Occipital lobe (tissue), 2 donors: ENCODE data around the gene CPEB1. TPM values are rescaled to one million over a fixed set of nuclear protein-coding genes. Genes with fewer than 3 reads are reported as not detected.
"Not testable (repeated sequence)": the region's sequence is repeated elsewhere in the genome, so short reads cannot be mapped to it uniquely, and the experiment has no call there.

Experiments used
- DNase-seq: peaks from one replicate; lab custom pipeline; 2025; lab: John Stamatoyannopoulos, UW
- total RNA-seq: library from RNA; depleted of rRNA; stranded (reverse); fragments of >200 nt; gene quantifications from one replicate; pipeline ENCODE4 v1.2.3, GENCODE V29; 2014

CPEB1 gene
- total RNA-seq, 1 donor from 2014 or later, result 2.8 TPM

DNA sequence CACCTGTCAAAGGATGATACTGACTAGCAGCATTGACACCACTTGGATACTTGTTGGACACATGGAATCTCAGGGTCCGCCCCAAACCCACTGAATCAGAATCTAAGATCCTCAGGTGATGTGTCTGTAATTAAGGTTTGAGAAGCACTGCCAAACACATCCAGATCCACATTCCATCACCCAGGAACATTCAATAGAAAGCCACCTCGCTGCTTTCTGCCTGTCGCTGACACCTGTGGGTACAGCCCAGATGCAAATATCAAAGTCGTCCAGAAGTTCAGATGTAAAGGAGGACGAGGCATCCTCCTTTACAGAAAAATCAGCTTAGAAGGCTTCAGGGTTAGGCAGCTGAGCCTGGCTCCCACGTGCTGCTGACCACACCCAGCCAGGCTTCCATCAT is 101.7 kb downstream of the CPEB1 start:
- no peak for DNase-seq

DNA sequence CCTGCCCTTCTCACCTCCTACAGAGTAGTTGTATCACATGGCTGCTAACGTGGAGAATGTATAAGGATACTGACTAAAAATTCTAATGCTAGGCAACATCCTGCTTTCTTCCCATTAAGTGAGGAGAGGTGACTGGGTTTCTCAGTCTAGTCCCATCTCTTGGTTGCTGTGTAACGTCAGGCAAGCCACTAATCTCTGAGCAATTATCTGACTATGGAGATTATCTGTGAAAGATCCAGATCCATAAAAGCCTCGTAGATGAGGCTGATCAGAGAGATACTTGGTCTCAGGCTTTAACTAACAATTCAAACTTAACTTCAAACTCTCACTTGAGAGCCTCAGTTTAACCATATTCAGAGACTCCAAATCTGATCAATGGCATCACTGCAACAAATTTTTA is 102.2 kb downstream of the CPEB1 start:
- no peak for DNase-seq

DNA sequence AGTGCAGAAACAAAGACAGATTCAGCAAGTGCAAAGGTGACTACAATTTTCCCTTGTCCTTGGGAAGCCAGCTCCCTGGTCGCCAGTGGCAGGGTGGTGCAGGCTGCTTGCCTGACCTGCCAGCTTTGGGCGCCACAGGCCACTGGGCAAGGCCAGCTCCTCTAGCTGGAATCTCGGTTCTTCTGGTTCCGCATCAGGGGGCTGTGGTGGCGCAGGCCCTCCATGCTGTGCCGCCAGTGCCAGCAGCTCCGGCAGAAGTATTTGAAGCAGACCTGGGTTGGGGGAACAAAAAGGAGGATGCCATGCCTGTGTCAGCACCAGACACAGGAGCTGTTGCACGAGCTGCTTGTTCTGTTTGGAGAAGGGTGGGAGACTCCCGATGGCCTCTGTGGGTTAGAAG is 102.7 kb downstream of the CPEB1 start:
- DNase-seq, result no peak

DNA sequence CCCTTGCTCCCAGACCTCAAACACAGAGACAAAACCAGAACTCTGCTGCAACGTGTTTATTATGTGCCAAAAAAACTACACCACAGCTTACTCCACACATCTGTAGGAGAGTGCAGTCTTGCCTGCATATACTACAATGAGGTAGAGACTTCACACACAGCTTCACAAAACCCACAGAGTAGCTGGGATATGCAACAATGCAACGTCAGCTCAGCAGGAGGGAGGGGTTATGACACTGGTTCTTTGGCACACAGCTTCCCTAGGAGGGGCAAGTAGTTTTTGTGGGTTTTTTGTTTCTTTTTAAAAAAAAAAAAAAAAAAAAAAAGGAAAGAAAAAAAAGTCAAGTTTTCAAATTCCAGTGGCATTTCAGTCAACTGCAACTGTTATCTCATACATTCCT is 104.0 kb downstream of the CPEB1 start:
- no peak for DNase-seq

DNA sequence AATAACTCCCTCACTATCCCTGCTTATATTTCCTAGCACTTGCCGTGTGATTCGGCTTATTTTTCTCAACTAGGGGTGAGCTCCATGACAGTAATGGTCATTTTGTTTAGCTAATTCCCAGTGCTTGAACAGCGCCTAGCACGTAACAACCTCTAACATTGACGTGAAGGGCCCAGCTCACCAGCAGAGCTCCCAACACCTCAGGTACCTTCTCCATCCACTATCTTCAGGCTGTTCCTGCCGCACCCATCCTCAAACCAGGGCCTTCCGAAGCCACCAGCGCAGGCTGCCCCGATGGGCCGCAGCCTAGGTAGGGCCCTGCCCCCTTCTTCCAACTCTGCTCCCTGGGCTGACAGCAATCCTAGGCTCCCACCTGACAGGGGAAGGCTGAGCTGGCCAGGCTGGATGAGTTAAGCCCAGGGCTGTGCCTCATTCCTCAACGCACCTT is 106.2 kb downstream of the CPEB1 start:
- DNase-seq, result no peak

DNA sequence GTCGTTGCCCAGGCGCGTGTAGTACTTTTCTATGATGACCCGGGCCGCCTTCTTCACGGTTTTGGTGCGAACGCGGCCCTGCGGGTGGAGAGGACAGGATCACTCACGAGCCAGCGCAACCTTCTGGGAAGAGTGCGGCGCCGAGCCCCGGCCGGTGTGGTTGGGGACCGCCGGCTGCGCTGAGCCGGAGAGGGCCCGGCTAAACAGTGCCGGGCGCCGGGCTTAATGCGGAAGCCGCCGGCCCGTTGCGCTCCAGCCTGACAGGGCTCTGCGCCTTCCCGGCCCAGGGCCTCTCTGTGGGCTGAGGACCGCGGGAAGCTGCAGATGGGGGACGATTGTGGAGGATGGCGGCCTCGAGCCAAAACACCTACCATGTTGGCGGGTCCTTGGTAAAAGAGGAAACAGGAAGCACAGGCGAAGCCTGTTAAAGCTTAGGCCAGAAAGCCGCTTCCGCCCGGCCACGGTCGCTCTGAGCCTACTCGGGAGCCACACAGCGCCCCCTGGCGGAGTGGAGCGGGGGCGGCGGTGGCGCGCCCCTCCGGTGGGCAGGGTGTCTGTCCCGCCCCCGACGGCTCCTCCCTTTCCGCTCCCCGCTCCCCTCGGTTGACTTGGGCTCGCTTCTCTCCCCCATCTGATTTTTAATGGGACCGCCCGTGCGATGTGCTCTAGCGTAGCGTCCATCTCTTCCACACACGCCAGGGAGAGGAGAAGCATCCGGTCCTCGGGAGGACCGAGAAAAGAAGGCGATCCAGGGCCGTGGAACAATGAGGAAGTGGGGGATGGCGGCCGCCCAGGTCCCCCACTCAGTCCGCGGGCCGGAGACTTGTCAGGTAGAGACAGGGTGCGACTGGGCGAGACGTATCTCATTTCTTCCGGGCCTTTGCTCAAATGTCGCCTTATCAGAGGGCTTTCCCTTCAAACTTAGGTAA is 106.8 kb downstream of the CPEB1 start, which contains the start of gene RPS17:
RPS17 (minus strand) TSS at position 403 of the 929 bp plus-strand sequence; CDS start at position 374, 29 bp downstream.
- no peak for DNase-seq

DNA sequence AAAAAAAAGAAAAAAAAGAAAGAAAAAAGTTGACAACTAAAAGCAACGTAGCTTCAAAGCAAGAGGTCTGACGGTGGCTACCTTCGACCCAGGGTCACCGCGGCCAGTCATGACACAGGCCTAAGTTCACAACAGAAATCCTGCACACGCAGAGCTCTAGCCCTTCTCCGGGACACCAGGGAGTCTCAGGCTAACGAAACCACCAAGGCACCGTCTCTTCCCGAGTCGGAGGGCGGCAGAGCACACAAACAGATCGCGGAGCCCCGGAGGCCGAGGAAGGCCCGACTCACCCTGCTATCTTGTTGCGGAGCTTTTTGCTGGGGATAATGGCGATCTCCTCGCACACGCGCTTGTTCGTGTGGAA is 107.5 kb downstream of the CPEB1 start:
- no peak for DNase-seq

DNA sequence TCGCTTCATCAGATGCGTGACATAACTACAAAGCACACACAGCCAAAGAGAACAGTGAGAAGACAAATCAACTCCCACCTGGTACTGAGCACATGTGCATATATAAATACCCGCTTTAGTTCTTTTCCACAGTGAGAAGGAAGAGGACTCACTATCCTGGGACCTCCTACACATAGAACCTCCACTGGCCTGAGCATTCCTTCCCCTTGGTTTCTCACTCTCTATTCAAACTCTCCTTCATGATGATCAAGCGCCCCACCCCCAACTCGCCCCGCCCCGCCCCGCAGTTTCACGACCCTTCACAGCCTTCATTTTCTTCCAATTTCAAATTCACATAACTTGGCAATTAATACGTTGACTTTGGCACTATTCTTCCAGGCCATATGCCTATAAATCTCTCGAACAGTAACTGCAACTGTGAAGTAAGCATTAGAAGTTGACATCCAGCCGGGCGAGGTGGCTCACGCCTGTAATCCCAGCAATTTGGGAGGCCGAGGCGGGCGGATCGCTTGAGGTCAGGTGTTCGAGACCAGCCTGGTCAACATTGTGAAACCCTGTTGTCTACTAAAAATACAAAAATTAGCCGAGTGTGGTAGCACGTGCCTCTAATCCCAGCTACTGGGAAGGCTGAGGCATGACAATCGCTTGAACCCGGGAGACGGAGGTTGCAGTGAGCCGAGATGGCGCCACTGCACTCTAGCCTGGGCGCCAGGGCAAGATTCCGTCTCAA is 108.0 kb downstream of the CPEB1 start:
- no peak for DNase-seq

DNA sequence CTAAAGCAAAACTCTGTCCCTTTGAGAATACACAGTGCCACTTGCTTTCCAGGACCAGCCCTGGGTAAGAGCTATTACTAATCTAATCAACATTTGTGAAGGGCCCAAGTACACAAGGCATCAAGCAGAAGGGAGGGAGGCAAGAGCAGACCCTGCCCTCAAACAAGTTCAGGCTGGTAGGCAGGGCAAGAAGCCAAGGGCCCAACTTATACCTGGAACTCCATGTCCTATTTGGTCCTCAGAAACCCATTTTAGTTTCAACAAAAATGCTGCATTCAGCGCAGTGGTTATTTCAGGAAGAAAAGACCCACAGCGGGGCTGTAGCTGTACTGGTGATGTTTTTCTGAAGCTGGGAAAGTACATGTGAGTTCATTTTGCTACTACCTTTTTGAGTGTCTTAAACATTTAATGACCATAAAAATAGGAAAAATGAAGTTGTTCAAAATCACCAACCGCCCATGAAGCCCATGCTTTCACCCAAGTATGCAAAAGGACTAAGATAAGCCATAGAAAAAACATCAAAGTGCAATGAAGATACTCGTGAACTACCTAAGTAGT is 109.7 kb downstream of the CPEB1 start:
- DNase-seq, result no peak

DNA sequence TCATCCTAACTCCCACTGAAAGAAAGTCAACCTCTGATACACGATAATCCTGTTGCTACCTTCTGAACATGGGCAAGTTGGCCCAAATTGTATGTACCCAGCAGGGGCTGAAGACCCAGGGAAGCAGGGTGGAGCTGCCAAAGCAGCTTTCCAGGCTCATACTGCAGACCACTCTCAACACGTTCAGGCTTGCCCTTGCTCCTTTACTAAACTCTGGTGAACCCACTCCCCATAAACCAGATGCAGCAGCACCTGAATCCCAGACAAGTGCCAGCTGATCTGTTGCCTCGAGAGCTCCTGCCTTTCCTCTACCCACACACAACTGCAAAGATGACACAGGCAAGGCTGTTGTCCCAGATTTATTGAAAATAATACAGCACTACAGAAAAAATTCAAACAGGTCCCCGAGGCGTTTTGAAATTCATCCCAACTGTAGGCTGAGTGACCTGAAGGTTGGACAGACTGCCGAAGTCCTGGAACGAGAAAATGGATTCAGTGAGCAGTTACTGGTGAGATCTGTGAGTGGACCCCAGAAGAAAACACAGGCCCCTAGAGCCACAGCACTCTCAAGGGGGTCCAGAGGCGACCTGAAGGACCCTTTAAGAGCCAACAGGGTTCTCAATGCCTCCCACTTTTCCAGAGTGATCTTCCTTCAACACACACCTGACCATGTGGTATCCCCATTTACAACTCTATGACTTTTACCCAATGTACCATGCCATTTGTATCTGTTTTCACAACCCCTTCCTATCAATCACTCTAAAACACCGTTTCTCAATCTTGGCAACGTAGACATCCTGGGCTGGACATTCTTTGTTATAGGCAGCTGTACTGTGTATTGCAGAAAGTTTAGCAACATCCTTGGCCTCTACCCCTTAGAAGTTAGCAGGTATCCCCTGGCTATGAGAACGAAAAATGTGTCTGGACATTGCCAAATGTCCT is 110.5 kb downstream of the CPEB1 start:
- DNase-seq, result no peak

DNA sequence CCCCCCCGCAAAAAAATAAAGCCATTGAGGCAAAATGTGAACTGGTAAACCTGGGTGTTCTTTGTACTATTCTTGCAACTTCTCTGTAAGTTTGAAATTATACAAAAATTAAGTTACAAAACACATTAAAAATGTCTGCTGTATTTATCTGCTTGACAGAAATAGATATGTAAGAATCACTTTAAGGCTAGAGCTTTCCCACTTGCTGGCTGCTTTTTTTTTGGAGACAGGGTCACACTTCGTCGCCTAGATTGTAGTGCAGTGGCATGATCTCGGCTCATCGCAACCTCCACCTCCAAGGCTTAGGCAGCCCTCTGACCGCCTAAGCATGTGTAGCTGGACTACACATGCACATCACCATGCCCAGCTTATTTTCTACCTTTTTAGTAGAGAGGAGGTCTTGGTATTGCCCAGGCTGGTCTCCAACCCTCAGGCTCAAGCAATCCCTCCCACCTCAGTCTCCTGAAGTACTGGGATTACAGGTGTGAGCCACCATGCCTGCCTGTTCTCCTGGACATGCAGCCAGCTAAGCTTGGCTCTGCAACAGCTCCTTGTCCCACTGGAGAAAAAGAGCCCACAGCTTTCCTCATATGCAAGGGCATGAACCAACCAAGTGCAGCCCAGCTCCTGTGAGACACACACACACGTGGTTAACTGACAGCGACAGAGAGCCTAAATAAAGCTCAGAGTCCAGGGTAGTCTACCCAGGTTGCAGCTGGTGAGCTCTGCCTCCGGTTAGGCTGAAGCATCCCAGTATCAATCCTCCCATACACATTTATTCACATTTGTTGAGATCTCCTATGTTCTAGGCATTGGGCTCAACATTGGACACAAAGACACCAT is 111.4 kb downstream of the CPEB1 start:
- no peak for DNase-seq

DNA sequence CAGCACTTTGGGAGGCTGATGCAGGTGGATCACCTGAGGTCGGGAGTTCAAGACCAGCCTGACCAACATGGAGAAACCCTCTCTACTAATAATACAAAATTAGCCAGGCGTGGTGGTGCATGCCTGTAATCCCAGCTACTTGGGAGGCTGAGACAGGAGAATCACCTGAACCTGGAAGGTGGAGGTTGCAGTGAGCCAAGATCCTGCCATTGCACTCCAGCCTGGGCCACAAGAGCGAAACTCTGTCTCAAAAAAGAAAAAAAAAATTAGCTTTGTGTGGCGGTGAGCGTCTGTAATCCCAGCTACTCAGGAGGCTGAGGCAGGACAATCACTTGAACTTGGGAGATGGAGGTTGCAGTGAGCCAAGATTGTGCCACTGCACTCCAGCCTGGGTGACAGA is 112.0 kb downstream of the CPEB1 start:
- DNase-seq, result not testable (repeated sequence)

DNA sequence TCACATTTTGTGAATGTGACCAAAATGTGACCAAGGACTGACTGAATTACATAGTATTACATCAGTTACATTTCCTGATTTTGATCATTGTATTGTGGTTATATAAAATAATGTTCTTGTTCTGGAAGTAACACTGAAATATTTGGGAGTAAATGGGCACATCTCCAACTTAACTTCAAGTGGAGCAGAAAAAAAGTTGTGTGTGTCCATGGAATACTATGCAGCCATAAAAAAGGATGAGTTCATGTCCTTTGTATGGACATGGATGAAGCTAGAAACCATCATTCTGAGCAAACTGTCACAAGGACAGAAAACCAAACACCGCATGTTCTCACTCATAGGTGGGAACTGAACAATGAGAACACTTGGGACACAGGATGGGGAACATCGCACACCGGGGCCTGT is 112.7 kb downstream of the CPEB1 start:
- not testable (repeated sequence) for DNase-seq

DNA sequence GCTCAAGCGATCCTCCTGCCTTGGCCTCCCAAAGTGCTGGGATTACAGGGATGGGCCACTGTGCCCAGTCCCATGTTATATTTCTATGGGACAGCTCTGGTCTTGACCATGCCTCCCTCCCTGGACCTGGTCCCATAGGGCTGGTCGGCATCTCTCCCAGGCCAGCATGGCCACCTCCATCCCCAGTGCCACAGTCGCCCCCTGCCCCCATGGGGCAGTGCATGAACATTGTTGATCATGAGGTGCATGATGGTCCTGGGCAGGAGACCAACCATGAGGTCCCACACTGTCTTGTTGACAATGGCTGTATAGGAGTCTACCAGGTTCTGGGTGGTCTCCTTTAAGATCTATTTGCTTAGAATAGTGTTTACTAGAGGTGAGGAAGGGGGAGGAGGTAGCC is 113.4 kb downstream of the CPEB1 start:
- no peak for DNase-seq

DNA sequence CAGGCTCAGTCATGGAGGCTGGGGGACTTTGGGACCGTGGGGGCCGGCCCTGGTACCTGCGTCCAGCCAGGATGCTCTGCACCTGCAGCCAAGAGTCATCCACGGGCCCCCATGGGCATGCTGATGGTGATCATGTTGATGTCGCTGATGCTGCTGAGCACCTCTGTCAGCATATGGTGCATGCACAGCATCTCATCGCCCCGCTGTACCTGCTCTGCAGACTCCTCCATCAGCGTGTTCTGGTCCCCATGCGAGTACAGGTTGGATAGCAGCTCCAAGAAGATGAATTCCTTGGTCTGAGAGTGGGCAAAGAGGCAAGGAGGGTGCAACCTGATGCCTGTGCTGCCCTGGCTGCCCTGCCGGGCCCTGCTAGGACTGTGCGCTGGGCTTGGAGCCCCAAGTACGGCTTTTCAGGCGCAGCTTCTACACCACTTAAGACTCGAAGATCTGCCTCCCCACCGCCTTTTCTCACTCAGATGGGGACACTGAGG is 114.1 kb downstream of the CPEB1 start:
- no peak for DNase-seq

DNA sequence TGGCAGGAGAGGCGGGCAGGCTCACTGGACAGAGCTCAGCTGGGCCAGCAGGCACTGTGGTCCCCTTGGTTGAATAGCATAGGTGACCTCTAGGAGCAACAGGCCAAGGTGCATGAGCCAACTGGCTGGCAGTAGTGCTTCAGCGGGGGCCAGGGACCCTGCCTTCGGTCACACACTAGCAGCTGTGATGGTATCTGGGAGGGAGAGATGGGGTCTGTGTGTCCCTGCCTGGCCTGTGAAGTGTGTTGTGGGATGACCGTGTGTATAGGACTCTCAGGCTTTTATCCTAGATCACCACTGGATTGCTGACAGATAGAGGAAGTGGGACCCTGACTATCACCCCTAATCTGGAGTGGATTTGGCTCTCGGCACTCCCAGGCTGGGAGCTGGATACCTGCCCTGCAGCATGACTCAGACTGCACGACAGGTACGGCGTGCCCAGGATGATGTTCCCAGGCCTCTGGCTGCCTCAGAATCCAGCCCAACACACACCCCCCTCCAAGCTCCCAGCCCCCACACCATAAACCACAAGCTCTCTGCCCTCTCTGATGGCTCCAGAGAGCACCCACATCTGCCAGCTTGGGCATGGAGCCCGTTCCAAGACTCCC is 114.7 kb downstream of the CPEB1 start:
- DNase-seq, result no peak

DNA sequence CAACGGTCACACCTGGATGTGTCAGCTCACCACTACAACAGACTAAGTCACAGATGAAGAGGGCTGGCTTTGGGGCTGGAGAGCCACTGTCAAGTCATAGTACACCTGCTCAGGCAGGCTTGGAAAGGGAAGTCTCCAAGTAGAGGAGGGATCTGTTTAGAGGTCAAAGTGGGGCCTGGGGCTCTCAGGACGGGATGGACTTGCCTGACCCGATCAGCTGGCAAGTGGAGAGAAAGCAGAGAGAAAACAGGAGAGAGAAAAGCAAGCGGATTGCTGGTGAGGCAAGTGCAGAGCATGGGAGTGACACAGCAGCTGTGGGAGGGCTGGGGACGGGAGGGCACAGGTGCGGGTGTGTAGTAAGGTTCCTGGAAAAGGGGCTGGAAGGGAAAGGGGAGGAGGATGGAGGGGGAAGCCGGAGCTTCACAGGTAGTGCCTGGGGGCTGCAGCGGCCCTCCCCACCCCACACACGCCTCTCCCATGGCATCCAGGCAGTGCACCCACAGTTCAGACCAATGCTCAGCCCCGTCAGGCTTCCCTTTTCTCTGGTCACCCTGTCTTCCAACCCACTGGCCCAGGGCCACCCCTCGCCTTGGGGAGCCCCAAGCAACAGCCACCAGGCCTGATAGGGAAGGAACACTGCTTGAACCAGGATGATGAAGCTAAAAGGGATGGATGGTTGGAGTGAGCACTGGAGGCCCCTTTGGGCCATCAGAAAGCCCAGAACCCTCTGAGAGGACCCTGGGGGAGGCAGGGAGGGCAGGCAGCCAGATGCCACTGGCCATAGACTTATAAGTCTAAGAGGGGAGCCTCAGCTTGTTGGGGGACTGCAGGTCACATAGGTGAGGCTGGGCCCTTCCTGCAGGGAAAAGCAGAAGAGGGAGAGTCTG is 115.4 kb downstream of the CPEB1 start:
- DNase-seq, result no peak

DNA sequence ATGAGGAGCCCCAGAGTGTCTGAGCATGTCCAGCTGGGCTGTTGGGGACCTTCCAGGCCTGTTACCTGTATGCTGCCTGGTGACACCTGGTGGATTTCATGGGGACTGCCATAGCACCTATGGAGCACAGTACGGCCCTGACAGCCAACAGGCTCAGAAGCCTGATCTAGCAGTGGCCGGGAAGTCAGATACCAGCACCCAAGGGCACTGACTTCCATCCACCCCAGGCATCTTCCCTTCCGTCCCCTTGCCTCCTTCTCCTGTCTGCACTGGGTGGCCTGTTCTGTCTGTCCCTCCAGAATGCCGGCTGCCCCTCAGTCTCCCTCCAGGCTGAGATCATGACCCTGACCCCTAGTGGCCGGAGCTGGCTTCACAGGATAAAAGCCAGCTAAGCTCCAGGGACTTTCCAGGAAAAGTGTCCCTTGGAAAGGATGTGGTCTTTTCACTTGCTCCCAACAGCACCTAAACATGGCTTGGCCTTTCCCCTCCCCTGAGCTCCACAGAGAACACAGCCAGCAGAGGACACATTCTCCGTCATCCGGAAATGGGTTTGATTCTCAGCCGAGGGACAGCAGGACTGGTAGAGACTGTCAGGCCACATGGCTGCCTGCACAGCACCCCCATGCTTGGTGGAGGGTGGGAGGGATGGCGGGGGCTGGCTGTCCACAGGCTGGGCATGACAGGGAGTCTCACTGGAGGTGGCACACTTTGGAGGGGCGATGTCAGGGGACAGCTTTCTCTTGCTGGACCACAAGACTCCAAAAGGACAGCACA is 116.4 kb downstream of the CPEB1 start:
- DNase-seq, result no peak
